CD4-positive, alpha-beta T cell treated with Interleukin-21 for 1 hour (primary cell): ENCODE data around the gene ZDHHC9.

Experiments
- DNase-seq: peaks from one replicate; pipeline ENCODE4 v3.0.0-alpha.2; 2020

Gene ZDHHC9

DNA sequence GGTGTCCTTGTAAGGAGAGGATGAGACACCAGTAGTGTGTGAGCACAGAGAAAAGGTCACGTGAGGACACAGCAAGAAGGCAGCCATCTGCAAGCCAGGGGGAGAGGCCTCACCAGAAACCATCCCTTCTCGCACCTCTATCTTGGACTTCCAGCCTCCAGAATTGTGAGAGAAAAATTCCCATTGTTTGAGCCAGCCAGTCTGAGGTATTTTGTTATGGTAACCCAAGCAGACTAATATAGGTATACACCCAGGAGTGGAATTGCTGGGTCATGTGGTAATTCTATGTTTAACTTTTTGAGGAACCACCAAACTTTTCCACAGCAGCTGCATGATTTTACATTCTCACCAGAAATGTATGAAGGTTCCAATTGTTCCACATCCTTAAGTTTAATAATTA, 25.6 kb downstream of the ZDHHC9 start:
- DNase-seq = no peak

GRCh38 chrX:129813662-129814368, 29.9 kb downstream of the ZDHHC9 start:
- no peak for DNase-seq

GRCh38 chrX:129808829-129809796, 34.6 kb downstream of the ZDHHC9 start:
- DNase-seq = no peak

DNA sequence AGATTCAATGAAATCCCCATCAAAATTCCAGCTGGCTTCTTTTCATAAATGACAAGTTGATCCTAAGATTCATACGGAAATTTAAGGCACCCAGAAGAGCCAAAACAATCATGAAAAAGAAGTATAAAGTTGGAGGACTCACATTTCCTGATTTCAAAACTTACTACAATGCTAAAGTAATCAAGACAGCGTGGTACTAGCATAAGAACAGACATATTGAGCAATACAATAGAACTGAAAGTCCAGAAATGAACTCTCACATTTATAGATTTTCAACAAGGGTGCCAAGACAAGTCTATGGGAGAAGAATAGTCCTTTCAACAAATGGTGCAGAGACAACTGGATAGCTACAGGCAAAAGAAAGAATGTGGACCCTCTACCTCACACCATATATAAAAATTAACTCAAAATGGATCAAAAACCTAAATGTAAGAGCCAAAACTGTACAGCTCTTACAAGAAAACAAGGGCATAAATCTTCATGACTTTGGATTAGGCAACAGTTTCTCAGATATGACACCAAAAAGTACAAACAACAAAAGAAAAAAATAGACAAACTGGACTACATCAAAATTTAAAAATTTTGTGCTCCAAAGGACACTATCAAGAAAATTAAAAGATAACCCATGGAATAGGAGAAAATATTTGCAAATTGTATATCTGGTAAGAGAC, 35.4 kb downstream of the ZDHHC9 start:
- no peak for DNase-seq

GRCh38 chrX:129804806-129805205, 38.9 kb downstream of the ZDHHC9 start:
- no peak for DNase-seq

DNA sequence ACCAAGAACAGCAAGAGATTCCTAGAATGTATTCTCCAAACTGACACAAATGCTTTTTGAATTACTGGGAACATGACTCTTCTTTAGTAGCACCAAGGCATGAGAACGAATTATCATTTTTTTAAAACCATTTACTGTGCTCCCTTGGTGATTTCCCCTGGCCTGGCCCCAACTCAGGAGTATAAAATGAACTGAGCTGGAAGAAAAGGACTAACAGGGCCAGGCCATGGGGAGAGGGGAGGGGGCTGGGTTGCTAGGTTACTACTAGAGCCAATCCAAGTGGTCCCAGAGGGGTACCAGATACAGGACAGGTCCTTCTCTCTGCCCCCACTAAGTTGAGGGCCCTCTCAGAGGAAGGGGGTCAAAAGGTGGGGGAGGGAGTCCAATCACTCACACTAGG, 40.8 kb downstream of the ZDHHC9 start:
- DNase-seq = no peak

DNA sequence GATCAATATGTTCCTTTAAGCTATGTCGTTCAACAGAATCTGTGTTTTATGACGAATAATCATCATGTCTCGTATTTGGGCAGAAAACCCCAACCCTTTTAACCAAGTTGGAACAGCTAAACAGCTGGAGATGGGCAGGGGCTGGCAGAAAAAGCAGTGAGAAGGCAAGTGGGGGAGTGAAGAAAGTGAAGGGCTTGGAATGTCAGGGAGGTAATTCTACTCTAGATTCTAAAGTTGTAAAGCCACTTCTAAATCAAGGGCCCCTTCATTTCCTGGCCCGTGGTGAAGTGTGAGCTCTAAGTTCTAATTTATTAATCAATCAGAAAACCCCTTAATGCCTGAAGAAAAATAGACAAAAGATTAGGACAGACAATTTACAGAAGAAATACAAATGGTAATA, 43.5 kb downstream of the ZDHHC9 start:
- DNase-seq = no peak

DNA sequence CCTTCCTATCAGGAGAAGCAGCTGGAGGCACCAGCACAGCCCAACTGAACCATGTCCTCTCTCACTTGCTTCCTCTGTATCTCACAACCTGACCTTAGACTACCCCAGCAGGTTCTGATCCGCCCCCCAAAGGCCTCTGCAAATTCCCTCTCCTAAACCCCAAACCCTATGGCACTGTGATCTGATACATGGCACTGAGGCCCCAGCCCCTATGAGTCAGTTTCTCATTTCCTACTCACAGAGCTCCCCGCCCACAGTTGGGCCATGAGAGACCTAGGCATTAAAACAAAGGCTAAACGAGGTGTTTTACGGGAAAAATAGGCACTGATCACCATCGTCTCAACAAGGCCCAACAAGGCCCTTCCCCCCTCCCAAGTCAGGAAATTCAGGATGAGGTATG, 44.8 kb downstream of the ZDHHC9 start:
- no peak for DNase-seq

- DNase-seq = no peak
Observed at GRCh38 chrX:129798456-129798855, 45.2 kb downstream of the ZDHHC9 start.

GRCh38 chrX:129797251-129797906, 46.3 kb downstream of the ZDHHC9 start:
- no peak for DNase-seq

DNA sequence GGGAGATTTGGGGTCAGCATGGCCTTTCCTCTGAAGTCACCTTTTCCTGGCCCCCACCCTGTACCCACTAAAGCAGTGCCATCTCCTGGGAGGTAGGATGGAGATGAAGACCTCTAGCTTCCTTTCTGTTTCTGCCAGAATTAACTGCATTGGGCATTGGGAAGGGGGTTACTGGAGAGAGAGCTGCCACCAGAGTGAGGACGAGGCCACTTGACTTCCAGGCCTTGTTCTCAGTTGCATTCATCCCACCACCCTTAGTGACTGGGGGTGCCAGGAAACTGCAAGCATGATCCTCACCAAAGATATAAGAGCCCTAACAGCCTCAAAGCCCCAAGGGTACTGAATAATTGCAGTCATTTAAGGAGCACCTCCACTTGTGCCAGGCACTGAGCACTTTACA, 48.1 kb downstream of the ZDHHC9 start:
- DNase-seq = no peak

- no peak for DNase-seq
Observed at GRCh38 chrX:129793604-129794191, 50.0 kb downstream of the ZDHHC9 start.

DNA sequence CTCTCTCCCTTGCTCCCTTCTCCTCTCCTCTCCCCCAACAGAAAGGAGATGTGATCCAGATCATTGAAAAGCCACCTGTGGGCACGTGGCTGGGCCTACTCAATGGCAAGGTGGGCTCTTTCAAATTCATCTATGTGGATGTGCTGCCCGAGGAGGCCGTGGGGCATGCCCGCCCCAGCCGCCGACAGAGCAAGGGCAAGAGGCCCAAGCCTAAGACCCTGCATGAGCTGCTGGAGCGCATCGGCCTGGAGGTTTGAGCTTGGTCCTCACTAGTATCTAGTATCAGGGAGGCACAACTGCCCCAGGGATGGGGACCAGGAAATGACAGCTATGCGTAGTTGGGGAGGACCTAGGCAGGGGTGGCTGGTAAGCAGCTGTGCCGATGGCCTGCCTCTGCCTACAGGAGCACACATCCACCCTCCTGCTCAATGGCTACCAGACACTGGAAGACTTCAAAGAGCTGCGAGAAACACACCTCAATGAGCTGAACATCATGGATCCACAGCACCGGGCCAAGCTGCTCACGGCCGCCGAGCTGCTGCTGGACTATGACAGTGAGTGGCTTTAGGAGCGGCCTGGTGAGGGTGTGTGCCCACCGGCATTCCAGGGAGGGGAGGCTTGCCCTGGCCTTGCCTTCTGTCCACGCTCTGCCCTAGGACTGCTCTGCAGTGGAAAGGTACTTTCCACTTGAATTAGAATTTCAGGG, 50.9 kb downstream of the ZDHHC9 start:
- no peak for DNase-seq

DNA sequence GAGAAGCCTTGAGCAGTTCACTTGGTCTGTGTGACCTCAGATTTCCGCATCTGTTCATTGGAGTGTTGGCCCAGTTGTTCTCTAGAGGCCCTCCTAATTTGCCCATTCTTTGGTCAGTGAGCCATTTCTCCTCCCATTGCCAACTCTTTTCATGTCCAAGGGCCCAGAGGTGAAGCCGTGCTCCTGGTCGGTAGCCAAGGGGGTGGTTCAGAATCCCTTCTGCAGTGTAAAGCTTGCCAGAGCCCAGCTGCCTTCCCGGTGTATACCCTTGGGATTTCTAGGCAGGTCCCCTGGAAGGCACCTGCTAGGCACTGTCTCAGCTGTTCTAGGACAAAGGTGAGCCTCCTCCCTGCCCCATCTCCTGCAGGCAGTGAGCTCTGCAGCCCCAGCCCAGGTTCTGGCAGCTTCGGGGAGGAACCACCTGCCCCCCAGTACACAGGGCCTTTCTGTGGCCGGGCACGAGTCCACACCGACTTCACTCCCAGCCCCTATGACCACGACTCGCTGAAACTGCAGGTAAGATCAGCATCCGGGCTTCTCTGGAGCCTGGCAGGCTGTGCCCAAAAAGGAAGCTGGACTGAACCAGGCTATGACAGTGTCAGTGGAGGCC, 51.6 kb downstream of the ZDHHC9 start:
- DNase-seq = no peak

DNA sequence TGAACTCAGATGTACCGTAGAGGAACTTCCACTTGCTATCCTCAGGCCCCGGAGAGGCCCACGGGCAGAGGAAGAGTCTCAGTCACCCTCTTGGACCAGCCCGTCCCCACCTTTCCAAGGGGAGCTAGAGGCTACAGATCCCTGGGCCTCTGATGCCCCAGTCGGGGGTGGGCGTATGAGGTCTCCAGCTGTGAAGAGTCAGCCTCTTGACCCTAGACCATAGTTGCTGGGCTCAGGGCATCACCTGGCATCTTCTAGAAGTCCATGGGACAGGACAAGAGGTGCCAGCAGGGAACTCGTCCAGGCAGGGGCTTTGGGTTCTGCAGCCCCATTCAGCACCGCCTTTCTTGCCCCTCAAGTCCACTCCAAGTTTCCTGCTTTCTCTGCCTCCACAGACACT, 52.4 kb downstream of the ZDHHC9 start:
- no peak for DNase-seq

GRCh38 chrX:129790808-129791207, 52.9 kb downstream of the ZDHHC9 start:
- no peak for DNase-seq

DNA sequence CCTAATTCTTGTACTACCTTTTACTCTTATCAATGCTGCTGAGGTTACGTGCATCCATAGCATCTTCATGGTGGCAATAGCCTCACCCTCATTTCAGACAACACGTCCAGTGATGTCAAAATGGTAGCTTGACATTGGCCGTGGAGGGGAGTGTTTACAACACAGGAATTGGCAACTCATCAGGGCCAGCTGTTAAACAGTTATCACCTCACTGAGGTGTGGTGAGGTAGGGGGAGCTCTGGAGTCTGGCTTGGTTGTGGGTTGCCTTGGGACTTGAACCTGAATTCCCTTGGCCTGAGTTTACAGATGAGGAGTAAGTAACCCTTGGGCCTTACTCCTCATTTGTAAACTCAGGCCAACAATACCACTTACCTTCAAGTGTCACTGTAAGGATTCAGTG, 53.5 kb downstream of the ZDHHC9 start:
- no peak for DNase-seq

DNA sequence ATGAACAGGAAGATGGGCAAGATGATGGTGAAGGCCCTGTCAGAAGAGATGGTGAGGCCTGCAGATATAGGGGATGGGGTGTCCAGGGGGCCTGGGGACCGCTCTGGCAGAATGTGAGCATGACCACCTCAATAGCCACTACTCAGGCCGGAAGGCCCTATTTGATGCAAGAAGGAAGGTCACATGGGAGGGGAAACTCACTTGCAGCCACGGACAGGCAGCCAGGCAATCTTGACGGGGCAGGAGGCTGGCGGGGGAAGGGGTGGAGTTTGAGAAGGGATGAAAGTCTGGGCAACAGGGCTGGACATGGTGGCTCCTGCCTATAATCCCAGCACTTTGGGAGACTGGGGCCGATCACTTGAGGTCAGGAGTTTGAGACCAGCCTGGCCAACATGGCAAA, 55.2 kb downstream of the ZDHHC9 start:
- DNase-seq = no peak

DNA sequence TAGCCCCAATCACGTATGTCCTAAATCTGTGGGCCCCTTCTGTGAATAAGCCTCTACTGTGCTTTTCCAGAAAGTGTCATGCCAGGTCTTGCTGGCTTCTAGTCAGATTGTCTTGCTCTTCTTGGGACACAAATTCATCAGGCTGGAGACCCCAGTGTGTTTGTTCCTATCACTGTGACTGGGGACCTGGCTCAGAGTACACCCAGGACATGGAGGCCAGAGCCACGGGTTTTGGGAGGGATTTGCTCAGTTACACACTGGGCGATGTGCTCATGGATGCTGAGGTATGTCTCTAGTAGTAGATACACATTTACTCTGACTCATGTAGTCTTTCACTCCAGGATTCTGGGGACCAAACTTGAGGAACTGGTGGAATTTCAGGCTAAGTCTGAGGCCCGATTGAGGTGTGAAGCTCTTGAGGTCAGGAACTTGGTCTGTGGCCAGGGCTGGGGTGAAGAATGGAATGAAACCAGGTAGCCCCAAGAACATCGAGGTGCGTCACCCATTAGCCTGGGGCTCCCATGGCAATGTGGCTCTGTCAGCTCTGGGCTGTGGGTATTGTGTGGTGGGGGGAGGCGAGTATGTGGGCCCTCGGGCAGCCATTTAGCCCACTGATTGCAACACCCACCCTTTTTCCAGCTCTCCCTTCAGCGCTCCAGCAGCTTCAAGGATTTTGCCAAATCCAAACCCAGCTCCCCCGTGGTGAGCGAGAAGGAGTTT, 56.2 kb downstream of the ZDHHC9 start:
- DNase-seq = no peak

GRCh38 chrX:129786210-129786651, 57.5 kb downstream of the ZDHHC9 start:
- no peak for DNase-seq
